ENCODE results near the gene SEMA5A. TPM values are rescaled to one million over a fixed set of nuclear protein-coding genes. Genes with fewer than 3 reads are reported as not detected.

SEMA5A gene
- total RNA-seq, 1 donor from 2014 or later, result 38.9 TPM

- Histone ChIP-seq H3K27me3 (no peaks in the 10 kb centered on the region), H3K9me3 (no peaks in the 10 kb centered on the region), H3K4me1 (no peaks in the 10 kb centered on the region), H3K36me3 (no peaks in the 10 kb centered on the region), H3K4me3 (no peak overlapping the region), H3K27ac (no peak overlapping the region)
- TF ChIP-seq, protein P1, sequence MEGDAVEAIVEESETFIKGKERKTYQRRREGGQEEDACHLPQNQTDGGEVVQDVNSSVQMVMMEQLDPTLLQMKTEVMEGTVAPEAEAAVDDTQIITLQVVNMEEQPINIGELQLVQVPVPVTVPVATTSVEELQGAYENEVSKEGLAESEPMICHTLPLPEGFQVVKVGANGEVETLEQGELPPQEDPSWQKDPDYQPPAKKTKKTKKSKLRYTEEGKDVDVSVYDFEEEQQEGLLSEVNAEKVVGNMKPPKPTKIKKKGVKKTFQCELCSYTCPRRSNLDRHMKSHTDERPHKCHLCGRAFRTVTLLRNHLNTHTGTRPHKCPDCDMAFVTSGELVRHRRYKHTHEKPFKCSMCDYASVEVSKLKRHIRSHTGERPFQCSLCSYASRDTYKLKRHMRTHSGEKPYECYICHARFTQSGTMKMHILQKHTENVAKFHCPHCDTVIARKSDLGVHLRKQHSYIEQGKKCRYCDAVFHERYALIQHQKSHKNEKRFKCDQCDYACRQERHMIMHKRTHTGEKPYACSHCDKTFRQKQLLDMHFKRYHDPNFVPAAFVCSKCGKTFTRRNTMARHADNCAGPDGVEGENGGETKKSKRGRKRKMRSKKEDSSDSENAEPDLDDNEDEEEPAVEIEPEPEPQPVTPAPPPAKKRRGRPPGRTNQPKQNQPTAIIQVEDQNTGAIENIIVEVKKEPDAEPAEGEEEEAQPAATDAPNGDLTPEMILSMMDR (IDR thresholded peaks at IDR 0.05), result no peak
- DNase-seq, result no peak
- ATAC-seq, result no peak
- intact Hi-C loops (cut with DNase I), result no loop called here
Observed at GRCh38 chr5:9533096-9533495, 12.8 kb downstream of the SEMA5A start.

DNA sequence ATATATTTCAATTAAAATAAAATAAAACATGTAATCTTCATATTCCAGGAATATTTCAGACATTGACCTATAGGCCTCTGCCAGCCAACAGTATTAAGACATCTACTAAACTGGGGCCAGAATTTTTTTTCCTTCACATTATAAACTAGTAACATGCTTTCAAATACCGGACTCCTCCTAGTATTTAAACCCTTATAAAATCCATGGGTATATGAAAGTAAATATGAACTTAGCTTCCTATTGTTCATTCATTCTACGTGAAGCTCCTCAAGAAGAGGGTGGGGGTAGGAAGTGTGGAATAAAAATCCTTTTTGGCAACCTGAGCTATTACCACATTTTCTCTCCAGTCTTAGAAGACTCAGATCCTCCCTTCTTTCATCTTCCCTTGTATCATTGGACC, 16.4 kb downstream of the SEMA5A start:
- H3K36me3 ChIP-seq, result no peaks in the 10 kb centered on the region
- DNase-seq, result no peak
- no peaks in the 10 kb centered on the region for H3K4me1 ChIP-seq
- no peak for ATAC-seq
- no peak overlapping the region for H3K27ac ChIP-seq
- H3K9me3 ChIP-seq, result no peaks in the 10 kb centered on the region
- H3K27me3 ChIP-seq, result no peaks in the 10 kb centered on the region
- intact Hi-C loops (cut with DNase I), result no loop called here
- H3K4me3 ChIP-seq, result no peak overlapping the region
- TF ChIP-seq, protein P1 (IDR thresholded peaks at IDR 0.05), result no peak

GRCh38 chr5:9529041-9529480, 16.8 kb downstream of the SEMA5A start:
- ATAC-seq (peak; percentile 25), DNase-seq (no peak)
- intact Hi-C loops (cut with DNase I), result no loop called here
- no peaks in the 10 kb centered on the region for H3K4me1 ChIP-seq
- no peaks in the 10 kb centered on the region for H3K27me3 ChIP-seq
- no peak overlapping the region for H3K4me3 ChIP-seq
- H3K36me3 ChIP-seq, result no peaks in the 10 kb centered on the region
- no peaks in the 10 kb centered on the region for H3K9me3 ChIP-seq
- H3K27ac ChIP-seq, result no peak overlapping the region
- TF ChIP-seq, protein P1 (IDR thresholded peaks at IDR 0.05), result no peak

DNA sequence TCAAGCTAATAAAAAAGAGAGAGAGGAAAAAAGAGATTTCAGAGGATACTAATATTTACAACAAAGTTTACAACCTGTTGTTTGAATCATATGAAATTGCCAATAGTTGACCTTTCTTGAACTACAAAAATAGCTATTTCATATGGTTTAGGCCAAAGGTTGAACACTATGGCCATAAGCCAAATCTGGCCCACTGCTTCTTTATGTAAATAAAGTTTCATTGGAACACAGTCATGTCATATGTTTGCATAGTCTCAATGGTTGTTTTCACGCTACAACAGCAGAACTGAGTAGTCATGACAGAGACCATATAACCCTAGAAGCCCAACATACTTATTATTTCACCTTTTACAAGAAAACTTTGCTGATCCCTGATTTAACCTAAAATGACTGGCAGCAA, 20.9 kb downstream of the SEMA5A start:
- Histone ChIP-seq H3K4me1 (no peaks in the 10 kb centered on the region), H3K9me3 (no peaks in the 10 kb centered on the region), H3K27me3 (no peaks in the 10 kb centered on the region), H3K27ac (no peak overlapping the region), H3K36me3 (no peaks in the 10 kb centered on the region), H3K4me3 (no peak overlapping the region)
- TF ChIP-seq, protein P1 (IDR thresholded peaks at IDR 0.05), result no peak
- intact Hi-C loops (cut with DNase I), result no loop called here
- ATAC-seq (no peak), DNase-seq (no peak)

GRCh38 chr5:9523090-9523823, 22.6 kb downstream of the SEMA5A start:
- Histone ChIP-seq H3K27ac (no peak overlapping the region), H3K4me1 (no peaks in the 10 kb centered on the region), H3K4me3 (no peak overlapping the region), H3K36me3 (no peaks in the 10 kb centered on the region), H3K27me3 (no peaks in the 10 kb centered on the region), H3K9me3 (no peaks in the 10 kb centered on the region)
- ATAC-seq, result no peak
- intact Hi-C loops (cut with DNase I), result no loop called here
- TF ChIP-seq, protein P1 (IDR thresholded peaks at IDR 0.05), result no peak
- DNase-seq, result no peak
